Glutamatergic neuron (in vitro differentiated cells): Measurements from ENCODE around the gene CLEC4F. TPM values are rescaled to one million over a fixed set of nuclear protein-coding genes. Genes with fewer than 3 reads are reported as not detected.

ENCODE experiments used
- DNase-seq: peaks from one replicate; pipeline ENCODE4 v3.0.0; 2022
- H3K27ac Mint-ChIP-seq: one replicate; pipeline ENCODE4 v1.8.0; 2020; ENCODE audit warnings: mild to moderate bottlenecking, mixed read lengths, inconsistent platforms; ENCODE audit not compliant: unreplicated experiment
- H3K27me3 Mint-ChIP-seq: one replicate; pipeline ENCODE4 v1.8.0; 2020; ENCODE audit warnings: mild to moderate bottlenecking, moderate library complexity, mixed read lengths, inconsistent platforms; ENCODE audit not compliant: unreplicated experiment
- H3K36me3 Mint-ChIP-seq: one replicate; pipeline ENCODE4 v1.8.0; 2020; ENCODE audit warnings: mild to moderate bottlenecking, mixed read lengths, inconsistent platforms; ENCODE audit not compliant: unreplicated experiment
- H3K4me1 Mint-ChIP-seq: one replicate; pipeline ENCODE4 v1.8.0; 2020; ENCODE audit warnings: mild to moderate bottlenecking, low read depth, mixed read lengths, inconsistent platforms; ENCODE audit not compliant: unreplicated experiment
- H3K4me3 Mint-ChIP-seq: one replicate; pipeline ENCODE4 v1.8.0; 2020; ENCODE audit warnings: mild to moderate bottlenecking, mixed read lengths, inconsistent platforms; ENCODE audit not compliant: unreplicated experiment
- H3K9me3 Mint-ChIP-seq: one replicate; pipeline ENCODE4 v1.8.0; 2020; ENCODE audit warnings: mild to moderate bottlenecking, moderate library complexity, mixed read lengths, inconsistent platforms; ENCODE audit not compliant: unreplicated experiment
- CTCF ChIP-seq: fragments of 200-600 bp; sonication (generic); IDR thresholded peaks from one replicate; pipeline ENCODE4 v1.5.0; 2021; ENCODE audit not compliant: partially characterized antibody, unreplicated experiment
- total RNA-seq: library from RNA; stranded (reverse); fragmentation: NEBNext Ultra II Directional; extraction: Animal tissue kit (Norgen Biotek cat#: 25700); gene quantifications from one replicate; pipeline ENCODE4 v1.2.1, GENCODE V29; 2021; ENCODE audit not compliant: unreplicated experiment

The CLEC4F gene
- total RNA-seq, 1 donor from 2014 or later: 0.66 TPM

GRCh38 chr2:70796262-70796661, 24.1 kb downstream of the CLEC4F start:
- H3K36me3 Mint-ChIP-seq: peaks cover 16% of the 10 kb centered on the region
- H3K4me1 Mint-ChIP-seq: no peaks in the 10 kb centered on the region
- H3K27me3 Mint-ChIP-seq: peaks cover 14% of the 10 kb centered on the region
- peaks cover 5% of the 10 kb centered on the region for H3K9me3 Mint-ChIP-seq
- DNase-seq: no peak
- no peak for TF ChIP-seq CTCF
- no peak overlapping the region for H3K4me3 Mint-ChIP-seq
- H3K27ac Mint-ChIP-seq: no peak overlapping the region

GRCh38 chr2:70795164-70795995, 25.0 kb downstream of the CLEC4F start:
- no peak overlapping the region for H3K27ac Mint-ChIP-seq

GRCh38 chr2:70793450-70793849, 26.9 kb downstream of the CLEC4F start:
- H3K27me3 Mint-ChIP-seq: peaks cover 18% of the 10 kb centered on the region
- H3K9me3 Mint-ChIP-seq: peaks cover 2% of the 10 kb centered on the region
- peaks cover 7% of the 10 kb centered on the region for H3K36me3 Mint-ChIP-seq
- H3K4me1 Mint-ChIP-seq: no peaks in the 10 kb centered on the region
- no peak for TF ChIP-seq CTCF
- no peak for DNase-seq
- H3K27ac Mint-ChIP-seq: no peak overlapping the region
- H3K4me3 Mint-ChIP-seq: no peak overlapping the region

More at GRCh38 chr2:70795164-70795995, 25.0 kb downstream of the CLEC4F start:
- peaks cover 17% of the 10 kb centered on the region for H3K27me3 Mint-ChIP-seq
- no peak for DNase-seq
- TF ChIP-seq CTCF: no peak
- no peak overlapping the region for H3K4me3 Mint-ChIP-seq
- peaks cover 4% of the 10 kb centered on the region for H3K9me3 Mint-ChIP-seq
- no peaks in the 10 kb centered on the region for H3K4me1 Mint-ChIP-seq
- peaks cover 16% of the 10 kb centered on the region for H3K36me3 Mint-ChIP-seq

GRCh38 chr2:70790136-70790828, 30.1 kb downstream of the CLEC4F start, which contains the start of gene FIGLA:
TSS of gene FIGLA (minus strand) at chr2:70790643. CDS start at chr2:70790638, 5 bp downstream.
- Mint-ChIP-seq H3K27ac (peak within 1 kb of the TSS; percentile 62), H3K36me3 (no peaks in the 10 kb centered on the region), H3K4me1 (peaks cover 10% of the 10 kb centered on the region), H3K9me3 (peaks cover 8% of the 10 kb centered on the region), H3K4me3 (peak within 1 kb of the TSS; percentile 87), H3K27me3 (peaks cover 20% of the 10 kb centered on the region)
- peak; percentile 57 for DNase-seq
- no peak for TF ChIP-seq CTCF
